ENCODE data around the gene TRIM32.
A peak's percentile ranks its signal among the peaks of the same experiment; 100 is the strongest.
"Not testable (repeated sequence)": the region's sequence is repeated elsewhere in the genome, so short reads cannot be mapped to it uniquely, and the experiment has no call there.

The TRIM32 gene

GRCh38 chr9:116687754-116688135 is 640 bp downstream of the TRIM32 start:
- peak overlapping the region; percentile 85 for H3K4me3 ChIP-seq (ENCODE audit: low read depth, low read length)
- no peak for DNase-seq (ENCODE audit: low read depth, low spot score)
- no peak for TF ChIP-seq CTCF (IDR thresholded peaks at IDR 0.05; ENCODE audit: low read depth, low read length)
- in situ Hi-C loops (cut with HindIII; ENCODE audit: low sequenced_read_pairs) = no loop called here

GRCh38 chr9:116688806-116689485 is 1.8 kb downstream of the TRIM32 start:
- H3K4me3 ChIP-seq (ENCODE audit: low read depth, low read length) = no peak overlapping the region
- no peak for TF ChIP-seq CTCF (IDR thresholded peaks at IDR 0.05; ENCODE audit: low read depth, low read length)
- no peak for DNase-seq (ENCODE audit: low read depth, low spot score)
- in situ Hi-C loops (cut with HindIII; ENCODE audit: low sequenced_read_pairs) = no loop called here

- DNase-seq (ENCODE audit: low read depth, low spot score) = no peak
- in situ Hi-C loops (cut with HindIII; ENCODE audit: low sequenced_read_pairs) = no loop called here
- H3K4me3 ChIP-seq (ENCODE audit: low read depth, low read length) = no peak overlapping the region
- TF ChIP-seq CTCF (IDR thresholded peaks at IDR 0.05; ENCODE audit: low read depth, low read length) = no peak
Observed at GRCh38 chr9:116689486-116690032, 2.5 kb downstream of the TRIM32 start.

GRCh38 chr9:116690805-116691204 is 3.7 kb downstream of the TRIM32 start:
- H3K4me3 ChIP-seq (ENCODE audit: low read depth, low read length); in situ Hi-C loops (cut with HindIII; ENCODE audit: low sequenced_read_pairs); DNase-seq (ENCODE audit: low read depth, low spot score): not testable (repeated sequence)

- H3K4me3 ChIP-seq (ENCODE audit: low read depth, low read length) = no peak overlapping the region
- in situ Hi-C loops (cut with HindIII; ENCODE audit: low sequenced_read_pairs) = no loop called here
- no peak for DNase-seq (ENCODE audit: low read depth, low spot score)
- TF ChIP-seq CTCF (IDR thresholded peaks at IDR 0.05; ENCODE audit: low read depth, low read length) = no peak
Observed at GRCh38 chr9:116691607-116692006, 4.5 kb downstream of the TRIM32 start.

GRCh38 chr9:116692616-116693015 is 5.5 kb downstream of the TRIM32 start:
- in situ Hi-C loops (cut with HindIII; ENCODE audit: low sequenced_read_pairs) = no loop called here
- H3K4me3 ChIP-seq (ENCODE audit: low read depth, low read length) = no peak overlapping the region
- TF ChIP-seq CTCF (IDR thresholded peaks at IDR 0.05; ENCODE audit: low read depth, low read length) = no peak
- no peak for DNase-seq (ENCODE audit: low read depth, low spot score)

- no peak overlapping the region for H3K4me3 ChIP-seq (ENCODE audit: low read depth, low read length)
- in situ Hi-C loops (cut with HindIII; ENCODE audit: low sequenced_read_pairs) = no loop called here
- DNase-seq (ENCODE audit: low read depth, low spot score) = no peak
- TF ChIP-seq CTCF (IDR thresholded peaks at IDR 0.05; ENCODE audit: low read depth, low read length) = no peak
Observed at GRCh38 chr9:116693233-116693731, 6.2 kb downstream of the TRIM32 start.
